Mammary epithelial cell (primary cell): ENCODE data around the gene TECPR1.

ENCODE experiments used
- CTCF ChIP-seq, 2 donors: IDR thresholded peaks in 1 of 2; conservative IDR thresholded peaks in 1 of 2; 2 replicates each; pipeline ENCODE4 v1.5.1; 2011 to 2012; ENCODE audit warnings: inconsistent platforms in 2 of 2, low read length in 2 of 2, mild to moderate bottlenecking in 2 of 2, control low read depth in 1 of 2, low read depth in 1 of 2; ENCODE audit not compliant: insufficient read depth in 1 of 2; ENCODE audit errors: extremely low read depth in 1 of 2
- EZH2 ChIP-seq: IDR thresholded peaks from 2 replicates; pipeline ENCODE4 v1.6.1; 2012; ENCODE audit warnings: low read length, inconsistent platforms, borderline replicate concordance

GRCh38 chr7:98167653-98168052 lies 84.4 kb downstream of the TECPR1 start:
- TF ChIP-seq CTCF (conservative IDR thresholded peaks at IDR 0.05 in 1 of 2, IDR thresholded peaks at IDR 0.05 in 1 of 2; ENCODE audit: extremely low read depth in 1 of 2, insufficient read depth in 1 of 2, low read depth in 1 of 2, low read length in 2 of 2) = no peak
- no peak for TF ChIP-seq EZH2
